Colonic mucosa (tissue), 4 donors: ENCODE data around the gene GCSAM. TPM values are rescaled to one million over a fixed set of nuclear protein-coding genes. Genes with fewer than 3 reads are reported as not detected.

ENCODE experiments used
- DNase-seq: peaks from one replicate; pipeline ENCODE4 v3.0.0-alpha.2; 2020
- H3K27ac ChIP-seq: fragments of 200-600 bp; one replicate; pipeline ENCODE4 v1.8.0; 2021
- H3K27me3 ChIP-seq: fragments of 200-600 bp; one replicate; pipeline ENCODE4 v1.8.0; 2021
- H3K36me3 ChIP-seq: fragments of 200-600 bp; one replicate; pipeline ENCODE4 v1.8.0; 2021
- H3K4me1 ChIP-seq: fragments of 200-600 bp; one replicate; pipeline ENCODE4 v1.8.0; 2021; ENCODE audit warnings: mild to moderate bottlenecking
- H3K4me3 ChIP-seq: fragments of 200-600 bp; one replicate; pipeline ENCODE4 v1.8.0; 2021
- H3K9ac ChIP-seq, 2 donors: one replicate each; pipeline ENCODE4 v1.7.0; 2013; ENCODE audit warnings: control low read depth in 2 of 2, low read depth in 2 of 2, low read length in 2 of 2
- H3K9me3 ChIP-seq: fragments of 200-600 bp; one replicate; pipeline ENCODE4 v1.8.0; 2021
- CTCF ChIP-seq: fragments of 200-600 bp; IDR thresholded peaks from one replicate; pipeline ENCODE4 v1.8.0; 2022; ENCODE audit warnings: antibody characterized with exemption, mild to moderate bottlenecking
- intact Hi-C: fragments of 100-400 bp; cut with DNase I; formaldehyde crosslinking; loops from one replicate; pipeline ENCODE4 v1.14.1; 2022
- total RNA-seq, 2 donors: library from RNA; stranded (reverse); fragmentation: NEBNext Ultra II Directional in 1 of 2; extraction: Animal tissue kit (Norgen Biotek cat#: 25700) in 1 of 2; gene quantifications; one replicate each; pipeline ENCODE4 v1.2.1, GENCODE V29; 2021
- donor health status: healthy.
- donor health status: DM: no; HTN: no; CAD: no.
- donor health status: DM: no; HTN: no; CAD: no.

GCSAM gene
- total RNA-seq, 2 donors from 2014 or later: 0.16 to 0.17 TPM

GRCh38 chr3:112114576-112115160 is 18.4 kb downstream of the GCSAM start:
- H3K4me1 ChIP-seq: no peaks in the 10 kb centered on the region
- no peaks in the 10 kb centered on the region for H3K36me3 ChIP-seq
- intact Hi-C loops: no loop called here

GRCh38 chr3:112111785-112112402 is 21.2 kb downstream of the GCSAM start:
- peak; percentile 56 for TF ChIP-seq CTCF
- Histone ChIP-seq H3K4me1 (no peaks in the 10 kb centered on the region), H3K9me3 (no peaks in the 10 kb centered on the region), H3K9ac (no peak overlapping the region), H3K27me3 (no peaks in the 10 kb centered on the region), H3K36me3 (no peaks in the 10 kb centered on the region), H3K27ac (no peak overlapping the region), H3K4me3 (no peak overlapping the region)
- DNase-seq: peak; percentile 56
- intact Hi-C loops: no loop called here

More at GRCh38 chr3:112114576-112115160, 18.4 kb downstream of the GCSAM start:
- no peak overlapping the region for H3K9ac ChIP-seq
- H3K27me3 ChIP-seq: no peaks in the 10 kb centered on the region
- H3K27ac ChIP-seq: no peak overlapping the region
- no peak overlapping the region for H3K4me3 ChIP-seq
- DNase-seq: no peak
- H3K9me3 ChIP-seq: no peaks in the 10 kb centered on the region
- no peak for TF ChIP-seq CTCF

- Histone ChIP-seq H3K27me3 (no peaks in the 10 kb centered on the region), H3K4me3 (no peak overlapping the region), H3K9ac (no peak overlapping the region), H3K4me1 (no peaks in the 10 kb centered on the region), H3K27ac (no peak overlapping the region), H3K9me3 (no peaks in the 10 kb centered on the region), H3K36me3 (no peaks in the 10 kb centered on the region)
- intact Hi-C loops: no loop called here
- no peak for TF ChIP-seq CTCF
- DNase-seq: no peak
Observed at GRCh38 chr3:112109322-112109721, 23.7 kb downstream of the GCSAM start.

- no peaks in the 10 kb centered on the region for H3K36me3 ChIP-seq
- no peak overlapping the region for H3K9ac ChIP-seq
- no peak overlapping the region for H3K27ac ChIP-seq
- H3K4me1 ChIP-seq: no peaks in the 10 kb centered on the region
- intact Hi-C loops: no loop called here
- no peak overlapping the region for H3K4me3 ChIP-seq
- TF ChIP-seq CTCF: no peak
- H3K9me3 ChIP-seq: no peaks in the 10 kb centered on the region
- no peak for DNase-seq
- no peaks in the 10 kb centered on the region for H3K27me3 ChIP-seq
Observed at GRCh38 chr3:112104774-112105173, 28.3 kb downstream of the GCSAM start.

- H3K9ac ChIP-seq: no peak overlapping the region
- intact Hi-C loops: no loop called here
- no peaks in the 10 kb centered on the region for H3K36me3 ChIP-seq
- no peak for TF ChIP-seq CTCF
- no peaks in the 10 kb centered on the region for H3K9me3 ChIP-seq
- H3K4me3 ChIP-seq: no peak overlapping the region
- H3K4me1 ChIP-seq: no peaks in the 10 kb centered on the region
- no peak overlapping the region for H3K27ac ChIP-seq
- DNase-seq: no peak
- H3K27me3 ChIP-seq: no peaks in the 10 kb centered on the region
Observed at GRCh38 chr3:112101916-112102315, 31.1 kb downstream of the GCSAM start.
